ENCODE data around the gene MCC. TPM values are rescaled to one million over a fixed set of nuclear protein-coding genes. Genes with fewer than 3 reads are reported as not detected.

The MCC gene
- total RNA-seq, 1 experiment from 2014 or later: 0.60 TPM

DNA sequence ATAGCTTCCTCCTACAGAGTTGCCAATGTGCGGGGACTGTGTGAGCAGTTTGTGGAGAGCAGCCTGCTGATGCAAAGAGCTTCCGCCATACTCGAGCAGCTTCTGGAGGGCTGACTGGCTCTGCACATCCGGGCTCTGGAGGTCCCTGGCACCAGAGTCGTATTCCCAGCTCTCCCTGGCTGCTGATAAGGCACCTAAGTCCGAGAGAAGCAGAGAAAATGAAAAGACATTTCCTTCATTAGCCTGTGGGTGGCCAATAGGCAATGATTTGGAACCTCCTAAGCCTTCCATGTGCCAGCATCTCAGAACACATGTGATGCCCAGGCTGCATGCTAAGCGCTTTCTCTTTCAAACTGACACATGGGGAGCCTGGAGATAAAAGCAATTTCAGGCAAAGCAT is 147.7 kb downstream of the MCC start:
- ChIA-PET CTCF (no interaction called here), POLR2A (ENCODE audit: low non-redundant PET) (no interaction called here)
- no peaks in the 10 kb centered on the region for H3K27me3 ChIP-seq (replicated peaks; ENCODE audit: insufficient read depth, low read depth, low read length, poor library complexity)
- intact Hi-C loops (cut with micrococcal nuclease; ENCODE audit: unreplicated experiment): no loop called here
- no TSS peak for BruUV-seq (replicated peaks)
- H3K9me3 ChIP-seq (ENCODE audit: low read depth, low read length, poor library complexity, severe bottlenecking): no peaks in the 10 kb centered on the region
- no peak overlapping the region for H3K4me3 ChIP-seq (ENCODE audit: low read depth, low read length, poor library complexity, severe bottlenecking)
- H3K27ac ChIP-seq (ENCODE audit: low read depth, low read length, poor library complexity, severe bottlenecking): no peak overlapping the region
- no peaks in the 10 kb centered on the region for H3K4me1 ChIP-seq (ENCODE audit: insufficient read depth, low read length, poor library complexity, severe bottlenecking)
- no peak for DNase-seq (ENCODE audit: low spot score)
- no peak for TF ChIP-seq CTCF (conservative IDR thresholded peaks at IDR 0.05; ENCODE audit: low read depth, low read length)
- TF ChIP-seq EZH2 (IDR thresholded peaks at IDR 0.05; ENCODE audit: borderline replicate concordance, low read depth, low read length, poor library complexity, severe bottlenecking): no peak
- no peaks in the 10 kb centered on the region for H3K36me3 ChIP-seq (ENCODE audit: insufficient read depth, low read length, poor library complexity, severe bottlenecking)

DNA sequence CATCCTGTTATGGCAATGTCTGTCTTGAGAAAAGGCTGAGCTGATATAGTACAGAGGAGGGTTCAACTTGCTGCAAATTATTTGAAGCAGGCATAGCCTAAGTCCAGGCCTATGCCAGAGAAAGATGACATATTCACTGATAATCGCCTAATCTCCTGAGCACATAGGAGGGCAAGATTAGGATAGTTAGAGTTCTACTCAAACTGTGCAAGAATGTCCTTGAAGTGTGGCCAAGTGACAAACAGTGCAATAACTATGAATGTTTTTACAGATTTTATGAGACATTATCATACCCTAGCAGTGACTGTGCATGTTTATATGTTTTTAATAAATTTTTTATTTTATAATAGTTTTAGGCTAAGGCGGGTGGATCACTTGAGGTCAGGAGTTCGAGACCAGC is 149.6 kb downstream of the MCC start:
- ChIA-PET POLR2A (ENCODE audit: low non-redundant PET) (no interaction called here), CTCF (no interaction called here)
- intact Hi-C loops (cut with micrococcal nuclease; ENCODE audit: unreplicated experiment): loop anchor here (5.0 kb wide), 1 partner anchor 174 kb away; the partner anchor contains the start of gene YTHDC2
- TF ChIP-seq EZH2 (IDR thresholded peaks at IDR 0.05; ENCODE audit: borderline replicate concordance, low read depth, low read length, poor library complexity, severe bottlenecking) (no peak), CTCF (conservative IDR thresholded peaks at IDR 0.05; ENCODE audit: low read depth, low read length) (no peak)
- BruUV-seq (replicated peaks): no TSS peak
- Histone ChIP-seq H3K4me1 (ENCODE audit: insufficient read depth, low read length, poor library complexity, severe bottlenecking) (no peaks in the 10 kb centered on the region), H3K4me3 (ENCODE audit: low read depth, low read length, poor library complexity, severe bottlenecking) (no peak overlapping the region), H3K27ac (ENCODE audit: low read depth, low read length, poor library complexity, severe bottlenecking) (no peak overlapping the region), H3K27me3 (replicated peaks; ENCODE audit: insufficient read depth, low read depth, low read length, poor library complexity) (no peaks in the 10 kb centered on the region), H3K36me3 (ENCODE audit: insufficient read depth, low read length, poor library complexity, severe bottlenecking) (no peaks in the 10 kb centered on the region), H3K9me3 (ENCODE audit: low read depth, low read length, poor library complexity, severe bottlenecking) (no peaks in the 10 kb centered on the region)
- no peak for DNase-seq (ENCODE audit: low spot score)

- intact Hi-C loops (cut with micrococcal nuclease; ENCODE audit: unreplicated experiment): loop anchor here (1.0 to 5.0 kb wide), 2 partner anchors 175 to 269 kb away; partner anchors contain the start of gene YTHDC2
- Histone ChIP-seq H3K4me1 (ENCODE audit: insufficient read depth, low read length, poor library complexity, severe bottlenecking) (no peaks in the 10 kb centered on the region), H3K4me3 (ENCODE audit: low read depth, low read length, poor library complexity, severe bottlenecking) (no peak overlapping the region), H3K9me3 (ENCODE audit: low read depth, low read length, poor library complexity, severe bottlenecking) (no peaks in the 10 kb centered on the region), H3K27ac (ENCODE audit: low read depth, low read length, poor library complexity, severe bottlenecking) (no peak overlapping the region), H3K27me3 (replicated peaks; ENCODE audit: insufficient read depth, low read depth, low read length, poor library complexity) (no peaks in the 10 kb centered on the region), H3K36me3 (ENCODE audit: insufficient read depth, low read length, poor library complexity, severe bottlenecking) (no peaks in the 10 kb centered on the region)
- no peak for DNase-seq (ENCODE audit: low spot score)
- ChIA-PET POLR2A (ENCODE audit: low non-redundant PET) (no interaction called here), CTCF (interaction anchor here (1.1 kb wide), 1 partner anchor 174 kb away, joined by 5 read pairs; no protein-coding TSS in a partner anchor)
- no peak for TF ChIP-seq EZH2 (IDR thresholded peaks at IDR 0.05; ENCODE audit: borderline replicate concordance, low read depth, low read length, poor library complexity, severe bottlenecking)
- TF ChIP-seq CTCF (conservative IDR thresholded peaks at IDR 0.05; ENCODE audit: low read depth, low read length): no peak
- BruUV-seq (replicated peaks): no TSS peak
These were observed 150.5 kb downstream of the MCC start for GRCh38 chr5:113337515-113338415.

Measured in A673 (cell line).